Esophagus squamous epithelium (tissue), 5 donors: ENCODE data around the gene CKM. TPM values are rescaled to one million over a fixed set of nuclear protein-coding genes. Genes with fewer than 3 reads are reported as not detected.

ENCODE experiments used
- DNase-seq: peaks from one replicate; lab custom pipeline; 2025; lab: John Stamatoyannopoulos, UW
- H3K27ac ChIP-seq, 4 donors: fragments of 200-600 bp; sonication (generic); one replicate each; pipeline ENCODE4 v1.5.1; 2016 to 2019; ENCODE audit warnings: mild to moderate bottlenecking in 1 of 4
- H3K27me3 ChIP-seq, 4 donors: fragments of 200-600 bp; sonication (generic); 1 replicate in 3 of 4; 2 replicates in 1 of 4; pipeline versions ENCODE4 v1.5.1 to v1.6.0; 2017 to 2021; ENCODE audit warnings: antibody characterized with exemption in 1 of 4
- H3K36me3 ChIP-seq, 3 donors: fragments of 200-600 bp; sonication (generic); one replicate each; pipeline ENCODE4 v1.5.1; 2016 to 2019
- H3K4me1 ChIP-seq, 3 donors: fragments of 200-600 bp; sonication (generic); one replicate each; pipeline ENCODE4 v1.5.1; 2017 to 2019
- H3K4me3 ChIP-seq, 4 donors: fragments of 200-600 bp; sonication (generic); 1 replicate in 3 of 4; 2 replicates in 1 of 4; pipeline ENCODE4 v1.5.1; 2016 to 2019; ENCODE audit warnings: mild to moderate bottlenecking in 2 of 4, moderate library complexity in 1 of 4
- H3K9me3 ChIP-seq, 3 donors: fragments of 200-600 bp; sonication (generic); one replicate each; pipeline ENCODE4 v1.5.1; 2016 to 2019
- CTCF ChIP-seq, 6 experiments: fragments of 450-650 bp in 4 of 6; fragments of 200-600 bp in 2 of 6; sonication (generic) in 2 of 6; IDR thresholded peaks; one replicate each; pipeline ENCODE4 v1.5.1; 2016 to 2019; ENCODE audit warnings: antibody characterized with exemption in 6 of 6, mild to moderate bottlenecking in 4 of 6, moderate library complexity in 4 of 6
- POLR2A ChIP-seq, 4 donors: fragments of 450-650 bp; IDR thresholded peaks; one replicate each; pipeline ENCODE4 v1.6.1; 2017; ENCODE audit warnings: antibody characterized with exemption in 4 of 4, mild to moderate bottlenecking in 4 of 4, moderate library complexity in 3 of 4
- WGBS, 2 donors: methylation state at CpG; one replicate each; pipeline ENCODE4 v1.1.5; 2018; 5-methylcytosine and 5-hydroxymethylcytosine counted together
- intact Hi-C: fragments of 100-400 bp; cut with DNase I; formaldehyde crosslinking; loops from one replicate; pipeline ENCODE4 v1.15.0; 2022
- total RNA-seq, 4 donors: library from RNA; depleted of rRNA; stranded (reverse); fragments of >200 nt; gene quantifications; one replicate each; pipeline ENCODE4 v1.1.0, GENCODE V29; 2016
- donor health status: DM: yes; HTN: yes; CAD: no.

Gene CKM
- total RNA-seq, 4 donors from 2014 or later = not detected

DNA sequence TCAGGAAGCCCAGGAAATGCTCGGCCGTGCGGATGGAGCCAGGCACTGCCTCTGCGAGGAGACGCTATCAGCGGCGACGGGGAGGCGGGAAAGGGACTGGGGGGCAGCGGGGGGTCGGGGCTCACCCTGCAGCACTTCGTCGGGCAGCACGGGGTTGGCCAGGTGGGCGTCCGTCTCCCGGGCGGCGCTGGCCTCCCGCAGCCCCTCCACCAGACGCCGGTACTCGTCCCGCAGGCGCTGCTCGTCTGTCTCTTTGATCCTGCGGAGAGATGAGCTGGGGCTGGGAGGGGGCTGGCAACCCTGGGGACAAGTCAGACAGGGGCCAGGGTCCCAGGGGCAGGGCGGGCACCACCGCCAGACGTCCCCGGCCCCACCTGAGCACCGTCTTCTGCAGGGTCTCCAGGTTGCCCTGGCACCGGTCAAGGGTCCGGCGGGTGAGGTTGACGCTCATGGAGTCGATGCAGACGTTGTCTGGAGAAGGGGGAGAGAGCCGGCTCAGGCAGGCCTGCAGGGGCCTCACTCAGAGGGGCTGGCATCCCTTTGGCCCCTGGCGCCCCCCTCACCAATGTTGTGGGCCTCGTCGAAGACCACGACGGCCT, 41.3 kb upstream of the CKM start:
- Histone ChIP-seq H3K4me1 (peaks cover 0 to 3% (median 0%) of the 10 kb centered on the region in 3 donors), H3K27ac (no peak overlapping the region), H3K9me3 (no peaks in the 10 kb centered on the region), H3K4me3 (no peak overlapping the region), H3K27me3 (no peaks in the 10 kb centered on the region), H3K36me3 (peaks cover 4 to 72% (median 14%) of the 10 kb centered on the region in 3 donors)
- TF ChIP-seq POLR2A (IDR thresholded peaks at IDR 0.05) (no peak), CTCF (IDR thresholded peaks at IDR 0.05) (no peak)
- intact Hi-C loops = no loop called here
- no peak for DNase-seq
- 90 to 93% methylated on average over 8 to 9 of the region's 44 CpGs for WGBS, 2 donors

- 84 to 90% methylated on average over 7 to 13 of the region's 16 CpGs for WGBS, 2 donors
- H3K36me3 ChIP-seq = peaks cover 4 to 85% (median 14%) of the 10 kb centered on the region in 3 donors
- H3K27me3 ChIP-seq = no peaks in the 10 kb centered on the region
- no peak for TF ChIP-seq CTCF (IDR thresholded peaks at IDR 0.05)
- TF ChIP-seq POLR2A (IDR thresholded peaks at IDR 0.05) = no peak
- no peak overlapping the region for H3K4me3 ChIP-seq
- no peak overlapping the region for H3K27ac ChIP-seq
- no peaks in the 10 kb centered on the region for H3K4me1 ChIP-seq
- no peaks in the 10 kb centered on the region for H3K9me3 ChIP-seq
- intact Hi-C loops = no loop called here
- no peak for DNase-seq
These were observed 39.6 kb upstream of the CKM start for GRCh38 chr19:45362291-45362690.

GRCh38 chr19:45361608-45362007, 38.9 kb upstream of the CKM start:
- no peak for DNase-seq
- Histone ChIP-seq H3K36me3 (peaks cover 4 to 91% (median 14%) of the 10 kb centered on the region in 3 donors), H3K27ac (no peak overlapping the region), H3K27me3 (no peaks in the 10 kb centered on the region), H3K4me3 (no peak overlapping the region), H3K4me1 (no peaks in the 10 kb centered on the region), H3K9me3 (no peaks in the 10 kb centered on the region)
- intact Hi-C loops = no loop called here
- WGBS, 2 donors = 89 to 91% methylated on average over 14 of the region's 14 CpGs
- TF ChIP-seq CTCF (IDR thresholded peaks at IDR 0.05) = no peak
- no peak for TF ChIP-seq POLR2A (IDR thresholded peaks at IDR 0.05)

- TF ChIP-seq CTCF (IDR thresholded peaks at IDR 0.05) (no peak), POLR2A (IDR thresholded peaks at IDR 0.05) (no peak)
- H3K4me3 ChIP-seq = no peak overlapping the region
- H3K4me1 ChIP-seq = no peaks in the 10 kb centered on the region
- no peak for DNase-seq
- peaks cover 4 to 91% (median 7%) of the 10 kb centered on the region in 3 donors for H3K36me3 ChIP-seq
- H3K27ac ChIP-seq = no peak overlapping the region
- no peaks in the 10 kb centered on the region for H3K9me3 ChIP-seq
- WGBS, 2 donors = 93 to 96% methylated on average over 10 to 11 of the region's 12 CpGs
- intact Hi-C loops = no loop called here
- H3K27me3 ChIP-seq = no peaks in the 10 kb centered on the region
These were observed 35.6 kb upstream of the CKM start for GRCh38 chr19:45358213-45358792.

DNA sequence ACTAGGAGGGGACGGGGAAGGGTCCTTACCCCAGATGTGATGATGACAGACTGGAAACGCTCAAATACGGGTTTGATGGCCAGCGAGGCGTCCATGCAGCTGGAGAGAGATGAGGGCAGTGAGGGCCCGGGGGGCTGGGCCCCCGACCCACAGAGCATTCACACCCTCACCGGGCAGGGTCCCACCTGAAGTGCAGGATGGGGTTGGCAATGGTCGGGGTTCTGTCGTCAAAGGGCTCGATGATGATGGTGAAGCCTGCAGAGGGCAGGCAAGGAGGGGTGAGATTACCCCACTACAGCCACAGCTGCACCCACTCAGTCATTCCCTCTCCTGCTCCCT, 34.7 kb upstream of the CKM start:
- 80 to 87% methylated on average over 3 to 5 of the region's 11 CpGs for WGBS, 2 donors
- Histone ChIP-seq H3K9me3 (no peaks in the 10 kb centered on the region), H3K36me3 (peaks cover 4 to 91% (median 8%) of the 10 kb centered on the region in 3 donors), H3K27me3 (no peaks in the 10 kb centered on the region), H3K4me1 (no peaks in the 10 kb centered on the region), H3K4me3 (no peak overlapping the region), H3K27ac (no peak overlapping the region)
- DNase-seq = no peak
- intact Hi-C loops = no loop called here
- no peak for TF ChIP-seq POLR2A (IDR thresholded peaks at IDR 0.05)
- no peak for TF ChIP-seq CTCF (IDR thresholded peaks at IDR 0.05)
